Gastroesophageal sphincter (tissue), 4 donors: ENCODE results near the gene C17orf58. TPM values are rescaled to one million over a fixed set of nuclear protein-coding genes. Genes with fewer than 3 reads are reported as not detected.
"Not testable (repeated sequence)": the region's sequence is repeated elsewhere in the genome, so short reads cannot be mapped to it uniquely, and the experiment has no call there.

Experiments used
- ATAC-seq: fragments of 150-250 bp; one replicate; pipeline ENCODE4 v1.9.1; 2016; ENCODE audit warnings: mild to moderate bottlenecking, moderate library complexity
- H3K27ac ChIP-seq, 4 donors: fragments of 200-600 bp; sonication (generic) in 3 of 4; 1 replicate in 3 of 4; 2 replicates in 1 of 4; pipeline ENCODE4 v1.5.1; 2016 to 2019
- H3K27me3 ChIP-seq: fragments of 200-600 bp; sonication (generic); one replicate; pipeline ENCODE4 v1.5.1; 2019
- H3K36me3 ChIP-seq, 2 donors: fragments of 200-600 bp; sonication (generic); one replicate each; pipeline ENCODE4 v1.5.1; 2019; ENCODE audit warnings: control low read depth in 1 of 2
- H3K4me1 ChIP-seq, 3 donors: fragments of 200-600 bp; sonication (generic); 1 replicate in 2 of 3; 2 replicates in 1 of 3; pipeline ENCODE4 v1.5.1; 2016 to 2019; ENCODE audit warnings: control low read depth in 2 of 3
- H3K4me3 ChIP-seq, 2 donors: fragments of 200-600 bp; sonication (generic); one replicate each; pipeline ENCODE4 v1.5.1; 2019; ENCODE audit warnings: mild to moderate bottlenecking in 1 of 2, moderate library complexity in 1 of 2
- H3K9me3 ChIP-seq, 3 donors: fragments of 200-600 bp; sonication (generic); one replicate each; pipeline ENCODE4 v1.5.1; 2017 to 2019; ENCODE audit warnings: control low read depth in 2 of 3
- EP300 ChIP-seq: sonication (generic); formaldehyde crosslinking; IDR thresholded peaks from one replicate; pipeline ENCODE4 v1.6.1; 2017; ENCODE audit warnings: antibody characterized with exemption, mild to moderate bottlenecking
- POLR2A ChIP-seq, 2 donors: fragments of 450-650 bp; IDR thresholded peaks; one replicate each; pipeline ENCODE4 v1.6.1; 2017; ENCODE audit warnings: antibody characterized with exemption in 2 of 2, mild to moderate bottlenecking in 2 of 2, moderate library complexity in 1 of 2
- POLR2AphosphoS5 ChIP-seq: sonication (generic); formaldehyde crosslinking; IDR thresholded peaks from one replicate; pipeline ENCODE4 v1.6.1; 2017; ENCODE audit warnings: antibody characterized with exemption
- WGBS, 2 donors: methylation state at CpG; one replicate each; pipeline ENCODE4 v1.1.5; 2018; ENCODE audit warnings: low coverage in 1 of 2; 5-methylcytosine and 5-hydroxymethylcytosine counted together
- total RNA-seq, 4 donors: library from RNA; depleted of rRNA; stranded (reverse); fragments of >200 nt; gene quantifications; one replicate each; pipeline ENCODE4 v1.1.0, GENCODE V29; 2016
- TF ChIP-seq, protein P1 (sequence below), 4 experiments: fragments of 200-600 bp in 2 of 4; fragments of 450-650 bp in 2 of 4; sonication (generic) in 1 of 4; IDR thresholded peaks; one replicate each; pipeline ENCODE4 v1.5.1; 2017 to 2019; ENCODE audit warnings: antibody characterized with exemption in 4 of 4, mild to moderate bottlenecking in 2 of 4, moderate library complexity in 2 of 4

The C17orf58 gene
- 10 to 100 TPM in 1 of 4 donors, 1 to 10 TPM in 3; 5.3 to 17.8 (median 7.3) TPM for total RNA-seq

DNA sequence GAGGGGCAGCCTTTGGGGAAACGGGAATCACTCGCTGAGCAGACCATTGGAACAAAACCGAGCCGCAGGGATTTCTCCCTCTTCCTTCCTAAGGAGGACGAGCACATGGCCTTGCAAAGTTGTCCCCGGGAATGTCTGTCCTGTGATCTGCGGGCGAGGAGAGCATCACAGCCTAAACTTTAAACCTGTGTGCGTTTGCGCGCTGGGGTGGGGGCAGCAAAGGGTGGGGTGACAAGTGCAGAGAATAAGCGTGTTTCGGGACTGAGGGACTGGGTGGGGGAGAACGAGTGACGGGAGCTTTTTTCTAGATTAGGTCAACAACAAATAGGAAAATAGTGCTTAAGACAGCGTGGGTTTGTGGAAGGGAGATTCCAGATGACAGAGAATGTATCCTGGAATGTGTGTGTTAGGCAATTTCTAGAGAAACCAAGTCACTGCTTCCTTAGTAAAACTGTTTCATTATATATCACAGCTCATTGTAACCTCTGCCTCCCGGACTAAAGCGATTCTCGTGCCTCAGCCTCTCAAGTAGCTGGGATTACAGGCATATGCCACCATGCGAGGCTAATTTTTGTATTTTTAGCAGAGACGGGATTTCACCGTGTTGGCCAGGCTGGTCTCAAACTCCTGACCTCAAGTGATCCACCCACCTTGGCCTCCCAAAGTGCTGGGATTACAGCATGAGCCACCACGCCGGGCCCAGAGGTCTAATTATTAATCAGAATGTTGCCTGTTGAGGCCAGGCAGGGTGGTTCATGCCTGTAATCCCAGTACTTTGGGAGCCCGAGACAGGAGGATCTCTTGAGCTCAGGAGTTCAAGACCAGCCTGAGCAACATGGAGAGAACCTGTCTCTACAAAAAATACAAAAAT lies at the start of gene C17orf58:
Gene C17orf58 (minus strand): TSS at position 169 of the 871 bp plus-strand sequence. CDS start 271 bp downstream, outside the sequence.
- Histone ChIP-seq H3K4me3 (peak within 1 kb of the TSS; percentile 48 to 81), H3K27ac (peak within 1 kb of the TSS in 3 of 4 donors; percentile 43 to 98 (median 96)), H3K4me1 (peaks cover 3 to 32% (median 10%) of the 10 kb centered on the region in 3 donors)
- not testable (repeated sequence) for H3K27me3 ChIP-seq, H3K9me3 ChIP-seq, ATAC-seq, H3K36me3 ChIP-seq
- WGBS, 2 donors, result 18 to 41% methylated on average over 17 to 19 of the region's 25 CpGs

DNA sequence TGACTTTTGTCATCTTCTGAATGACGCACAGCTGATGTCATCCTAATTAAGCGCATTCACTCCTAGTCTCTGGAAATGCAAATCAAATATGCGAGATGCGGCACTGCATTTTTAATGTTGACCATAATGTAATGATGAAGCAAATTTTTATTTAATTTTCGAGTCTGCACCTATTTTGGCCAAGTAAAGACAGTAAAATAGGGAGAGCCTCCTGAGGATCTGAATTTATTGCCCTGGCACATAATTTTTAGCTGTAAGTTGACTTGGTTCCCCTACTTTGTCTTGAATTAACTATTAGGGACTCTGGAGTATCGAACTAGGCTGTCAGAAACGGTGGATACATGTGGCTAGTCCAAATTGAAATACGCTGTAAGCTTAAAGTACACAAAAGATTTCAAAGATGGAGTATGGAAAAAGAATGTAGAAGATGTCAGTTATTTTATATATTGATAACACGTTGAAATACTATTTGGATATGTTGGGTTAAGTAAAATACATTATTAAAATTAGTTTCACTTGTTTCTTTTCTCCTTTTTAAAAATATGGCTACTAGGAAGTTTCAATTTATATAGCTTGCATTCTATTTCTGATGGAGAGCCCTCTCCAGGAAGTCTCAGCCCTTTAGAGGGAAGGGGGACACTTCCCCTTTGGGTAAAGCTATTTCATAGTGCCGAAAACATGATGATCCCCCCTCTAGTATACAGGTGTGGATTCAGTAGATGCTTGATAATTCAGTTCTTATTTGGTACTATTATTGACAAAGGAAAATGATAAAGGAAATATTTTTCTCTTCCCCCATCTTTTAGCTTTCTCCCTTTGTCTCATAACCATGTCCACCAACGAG lies 40.3 kb upstream of the C17orf58 start:
- H3K9me3 ChIP-seq, result no peaks in the 10 kb centered on the region
- peak overlapping the region; percentile 85 to 92 for H3K4me3 ChIP-seq
- peaks cover 0 to 41% of the 10 kb centered on the region in 2 donors for H3K36me3 ChIP-seq
- TF ChIP-seq POLR2A (IDR thresholded peaks at IDR 0.05), result no peak
- TF ChIP-seq, protein P1, sequence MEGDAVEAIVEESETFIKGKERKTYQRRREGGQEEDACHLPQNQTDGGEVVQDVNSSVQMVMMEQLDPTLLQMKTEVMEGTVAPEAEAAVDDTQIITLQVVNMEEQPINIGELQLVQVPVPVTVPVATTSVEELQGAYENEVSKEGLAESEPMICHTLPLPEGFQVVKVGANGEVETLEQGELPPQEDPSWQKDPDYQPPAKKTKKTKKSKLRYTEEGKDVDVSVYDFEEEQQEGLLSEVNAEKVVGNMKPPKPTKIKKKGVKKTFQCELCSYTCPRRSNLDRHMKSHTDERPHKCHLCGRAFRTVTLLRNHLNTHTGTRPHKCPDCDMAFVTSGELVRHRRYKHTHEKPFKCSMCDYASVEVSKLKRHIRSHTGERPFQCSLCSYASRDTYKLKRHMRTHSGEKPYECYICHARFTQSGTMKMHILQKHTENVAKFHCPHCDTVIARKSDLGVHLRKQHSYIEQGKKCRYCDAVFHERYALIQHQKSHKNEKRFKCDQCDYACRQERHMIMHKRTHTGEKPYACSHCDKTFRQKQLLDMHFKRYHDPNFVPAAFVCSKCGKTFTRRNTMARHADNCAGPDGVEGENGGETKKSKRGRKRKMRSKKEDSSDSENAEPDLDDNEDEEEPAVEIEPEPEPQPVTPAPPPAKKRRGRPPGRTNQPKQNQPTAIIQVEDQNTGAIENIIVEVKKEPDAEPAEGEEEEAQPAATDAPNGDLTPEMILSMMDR (IDR thresholded peaks at IDR 0.05), result no peak
- no peak for TF ChIP-seq EP300
- no peak for TF ChIP-seq POLR2AphosphoS5
- 13 to 14% methylated on average over 10 to 11 of the region's 11 CpGs for WGBS, 2 donors
- peak overlapping the region in 3 of 4 donors; percentile 80 to 90 (median 87) for H3K27ac ChIP-seq
- H3K27me3 ChIP-seq, result no peaks in the 10 kb centered on the region
- H3K4me1 ChIP-seq, result peaks cover 0 to 13% (median 0%) of the 10 kb centered on the region in 3 donors
- no peak for ATAC-seq

DNA sequence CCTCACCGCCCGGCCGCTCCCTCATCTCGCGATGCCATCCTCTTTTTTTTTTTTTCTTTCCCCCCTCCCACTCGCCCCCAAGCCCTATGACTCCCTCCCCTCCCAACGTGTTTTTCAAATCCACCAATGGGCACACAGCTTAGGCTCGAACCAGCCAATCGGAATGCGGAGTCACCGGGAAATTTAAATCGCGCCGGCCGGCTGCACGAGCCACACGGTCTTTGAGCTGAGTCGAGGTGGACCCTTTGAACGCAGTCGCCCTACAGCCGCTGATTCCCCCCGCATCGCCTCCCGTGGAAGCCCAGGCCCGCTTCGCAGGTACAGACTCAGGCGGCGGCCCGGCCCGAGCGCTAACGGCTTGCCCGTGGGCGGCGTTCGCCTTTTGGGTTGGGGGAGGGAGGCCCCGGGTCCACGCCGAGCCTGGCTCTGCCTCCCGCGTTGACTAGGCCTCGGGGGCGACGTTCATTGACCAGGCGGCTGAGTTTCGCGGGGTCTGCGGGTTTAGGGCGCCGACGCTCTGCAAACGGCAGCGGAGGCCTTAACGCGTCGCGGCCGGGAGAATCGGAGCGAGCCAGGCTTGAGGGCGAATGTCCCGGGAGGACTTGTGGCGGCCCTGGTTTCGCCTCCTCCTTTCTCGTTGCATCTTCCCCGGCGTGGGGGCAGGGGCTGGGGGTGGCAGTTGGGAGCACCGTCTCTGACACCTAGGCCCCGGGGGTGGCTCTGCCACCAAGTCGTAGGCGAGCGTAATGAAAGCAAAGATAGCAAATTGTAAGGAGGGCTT lies 39.4 kb upstream of the C17orf58 start, which contains the start of gene KPNA2:
Gene KPNA2 (plus strand): TSS at position 213 of the 781 bp plus-strand sequence. CDS start 1,398 bp downstream, outside the sequence.
- H3K27ac ChIP-seq, result peak within 1 kb of the TSS; percentile 15 to 90 (median 84)
- TF ChIP-seq POLR2AphosphoS5 (peak; percentile 65), POLR2A (IDR thresholded peaks at IDR 0.05) (peak; percentile 40 to 51), EP300 (no peak)
- TF ChIP-seq, protein P1 (IDR thresholded peaks at IDR 0.05), result no peak
- peak; percentile 97 for ATAC-seq
- no peaks in the 10 kb centered on the region for H3K27me3 ChIP-seq
- H3K9me3 ChIP-seq, result no peaks in the 10 kb centered on the region
- 0% methylated on average over 1 to 11 of the region's 72 CpGs for WGBS, 2 donors
- peaks cover 0 to 13% (median 0%) of the 10 kb centered on the region in 3 donors for H3K4me1 ChIP-seq
- peaks cover 0 to 33% of the 10 kb centered on the region in 2 donors for H3K36me3 ChIP-seq
- peak within 1 kb of the TSS; percentile 85 to 92 for H3K4me3 ChIP-seq

DNA sequence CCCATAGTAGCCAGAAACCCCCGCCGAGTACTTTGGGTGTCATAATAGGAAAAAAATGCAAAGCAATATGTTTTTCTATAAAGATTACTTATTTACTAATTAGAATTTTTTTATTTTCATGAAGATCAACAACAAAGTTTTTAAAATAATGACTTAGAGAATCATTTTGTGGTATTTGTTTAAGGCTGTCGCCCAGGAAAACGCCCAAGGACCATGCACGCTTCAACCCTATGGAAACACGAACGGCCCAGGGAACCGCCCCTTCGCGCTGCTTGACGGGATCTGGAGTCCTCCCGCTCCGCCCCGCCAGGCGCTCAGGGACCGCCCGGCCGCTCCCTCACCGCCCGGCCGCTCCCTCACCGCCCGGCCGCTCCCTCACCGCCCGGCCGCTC lies 38.9 kb upstream of the C17orf58 start:
- peaks cover 0 to 27% of the 10 kb centered on the region in 2 donors for H3K36me3 ChIP-seq
- no peaks in the 10 kb centered on the region for H3K27me3 ChIP-seq
- no peak for TF ChIP-seq EP300
- TF ChIP-seq POLR2AphosphoS5, result no peak
- TF ChIP-seq, protein P1 (IDR thresholded peaks at IDR 0.05), result no peak
- TF ChIP-seq POLR2A (IDR thresholded peaks at IDR 0.05), result no peak
- 1 to 3% methylated on average over 4 to 17 of the region's 27 CpGs for WGBS, 2 donors
- peak overlapping the region in 1 of 4 donors; percentile 40 for H3K27ac ChIP-seq
- H3K4me1 ChIP-seq, result peaks cover 0 to 13% (median 0%) of the 10 kb centered on the region in 3 donors
- peak overlapping the region in 1 of 2 donors; percentile 92 for H3K4me3 ChIP-seq
- no peaks in the 10 kb centered on the region for H3K9me3 ChIP-seq
- peak; percentile 92 for ATAC-seq
